ENCODE measurements around the gene APOC3. TPM values are rescaled to one million over a fixed set of nuclear protein-coding genes. Genes with fewer than 3 reads are reported as not detected.

The APOC3 gene
- total and polyA plus RNA-seq, 3 experiments from 2014 or later, result not detected

GRCh38 chr11:116827461-116827860 is 2.2 kb upstream of the APOC3 start:
- H3K9me3 ChIP-seq (ENCODE audit: low read length), result no peaks in the 10 kb centered on the region
- no peaks in the 10 kb centered on the region for H3K36me3 Mint-ChIP-seq
- DNase-seq, result no peak
- CTCF ChIA-PET, result interaction anchor here (1.0 kb wide), 1 partner anchor 9 kb away, joined by 3 read pairs; no protein-coding TSS in a partner anchor
- H3K36me3 ChIP-seq (ENCODE audit: insufficient read depth, low read length), result no peaks in the 10 kb centered on the region
- H3K27me3 Mint-ChIP-seq, result peaks cover 0 to 1% of the 10 kb centered on the region in 2 donors
- H3K4me3 Mint-ChIP-seq, result no peak overlapping the region
- no peaks in the 10 kb centered on the region for H3K9me3 Mint-ChIP-seq
- no peaks in the 10 kb centered on the region for H3K4me1 Mint-ChIP-seq
- no peak overlapping the region for H3K27ac Mint-ChIP-seq
- POLR2A ChIA-PET, result no interaction called here
- H3K4me3 ChIP-seq (ENCODE audit: low read length), result no peak overlapping the region
- H3K4me1 ChIP-seq (ENCODE audit: insufficient read depth, low read length), result no peaks in the 10 kb centered on the region
- H3K27me3 ChIP-seq (ENCODE audit: insufficient read depth, low read length, poor library complexity, severe bottlenecking), result no peaks in the 10 kb centered on the region
- H3K27ac ChIP-seq (ENCODE audit: low read depth, low read length), result no peak overlapping the region

DNA sequence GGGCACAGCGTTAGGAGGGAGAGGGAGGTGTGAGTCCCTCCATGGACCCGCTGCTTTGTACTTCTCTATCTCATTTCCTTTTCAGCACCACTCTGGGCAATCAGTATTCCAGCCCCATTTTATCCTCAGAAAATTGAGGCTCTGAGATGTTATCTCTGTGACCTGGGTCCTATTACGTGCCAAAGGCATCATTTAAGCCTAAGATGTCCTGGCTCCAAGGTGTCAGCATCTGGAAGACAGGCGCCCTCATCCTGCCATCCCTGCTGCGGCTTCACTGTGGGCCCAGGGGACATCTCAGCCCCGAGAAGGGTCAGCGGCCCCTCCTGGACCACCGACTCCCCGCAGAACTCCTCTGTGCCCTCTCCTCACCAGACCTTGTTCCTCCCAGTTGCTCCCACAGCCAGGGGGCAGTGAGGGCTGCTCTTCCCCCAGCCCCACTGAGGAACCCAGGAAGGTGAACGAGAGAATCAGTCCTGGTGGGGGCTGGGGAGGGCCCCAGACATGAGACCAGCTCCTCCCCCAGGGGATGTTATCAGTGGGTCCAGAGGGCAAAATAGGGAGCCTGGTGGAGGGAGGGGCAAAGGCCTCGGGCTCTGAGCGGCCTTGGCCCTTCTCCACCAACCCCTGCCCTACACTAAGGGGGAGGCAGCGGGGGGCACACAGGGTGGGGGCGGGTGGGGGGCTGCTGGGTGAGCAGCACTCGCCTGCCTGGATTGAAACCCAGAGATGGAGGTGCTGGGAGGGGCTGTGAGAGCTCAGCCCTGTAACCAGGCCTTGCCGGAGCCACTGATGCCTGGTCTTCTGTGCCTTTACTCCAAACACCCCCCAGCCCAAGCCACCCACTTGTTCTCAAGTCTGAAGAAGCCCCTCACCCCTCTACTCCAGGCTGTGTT is 829 bp upstream of the APOC3 start:
- ChIA-PET POLR2A (no interaction called here), CTCF (interaction anchor here (0.6 to 8.4 kb wide), 3 partner anchors 24 to 40 kb away, joined by 3 to 101 read pairs (median 3); partner anchors contain the start of genes APOA5 and ZPR1)
- H3K9me3 Mint-ChIP-seq, result no peaks in the 10 kb centered on the region
- H3K27me3 ChIP-seq (ENCODE audit: insufficient read depth, low read length, poor library complexity, severe bottlenecking), result no peaks in the 10 kb centered on the region
- DNase-seq, result no peak
- no peak overlapping the region for H3K27ac Mint-ChIP-seq
- no peaks in the 10 kb centered on the region for H3K4me1 ChIP-seq (ENCODE audit: insufficient read depth, low read length)
- H3K27me3 Mint-ChIP-seq, result peaks cover 0 to 1% of the 10 kb centered on the region in 2 donors
- H3K4me3 Mint-ChIP-seq, result no peak overlapping the region
- no peaks in the 10 kb centered on the region for H3K9me3 ChIP-seq (ENCODE audit: low read length)
- H3K4me1 Mint-ChIP-seq, result no peaks in the 10 kb centered on the region
- no peak overlapping the region for H3K4me3 ChIP-seq (ENCODE audit: low read length)
- no peaks in the 10 kb centered on the region for H3K36me3 ChIP-seq (ENCODE audit: insufficient read depth, low read length)
- H3K27ac ChIP-seq (ENCODE audit: low read depth, low read length), result no peak overlapping the region
- no peaks in the 10 kb centered on the region for H3K36me3 Mint-ChIP-seq

DNA sequence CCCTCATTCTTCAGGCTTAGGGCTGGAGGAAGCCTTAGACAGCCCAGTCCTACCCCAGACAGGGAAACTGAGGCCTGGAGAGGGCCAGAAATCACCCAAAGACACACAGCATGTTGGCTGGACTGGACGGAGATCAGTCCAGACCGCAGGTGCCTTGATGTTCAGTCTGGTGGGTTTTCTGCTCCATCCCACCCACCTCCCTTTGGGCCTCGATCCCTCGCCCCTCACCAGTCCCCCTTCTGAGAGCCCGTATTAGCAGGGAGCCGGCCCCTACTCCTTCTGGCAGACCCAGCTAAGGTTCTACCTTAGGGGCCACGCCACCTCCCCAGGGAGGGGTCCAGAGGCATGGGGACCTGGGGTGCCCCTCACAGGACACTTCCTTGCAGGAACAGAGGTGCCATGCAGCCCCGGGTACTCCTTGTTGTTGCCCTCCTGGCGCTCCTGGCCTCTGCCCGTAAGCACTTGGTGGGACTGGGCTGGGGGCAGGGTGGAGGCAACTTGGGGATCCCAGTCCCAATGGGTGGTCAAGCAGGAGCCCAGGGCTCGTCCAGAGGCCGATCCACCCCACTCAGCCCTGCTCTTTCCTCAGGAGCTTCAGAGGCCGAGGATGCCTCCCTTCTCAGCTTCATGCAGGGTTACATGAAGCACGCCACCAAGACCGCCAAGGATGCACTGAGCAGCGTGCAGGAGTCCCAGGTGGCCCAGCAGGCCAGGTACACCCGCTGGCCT is 641 bp downstream of the APOC3 start:
- no peaks in the 10 kb centered on the region for H3K36me3 ChIP-seq (ENCODE audit: insufficient read depth, low read length)
- H3K4me3 ChIP-seq (ENCODE audit: low read length), result no peak overlapping the region
- H3K27me3 ChIP-seq (ENCODE audit: insufficient read depth, low read length, poor library complexity, severe bottlenecking), result no peaks in the 10 kb centered on the region
- peaks cover 3% of the 10 kb centered on the region for H3K4me1 ChIP-seq (ENCODE audit: insufficient read depth, low read length)
- H3K9me3 Mint-ChIP-seq, result no peaks in the 10 kb centered on the region
- no peak overlapping the region for H3K27ac ChIP-seq (ENCODE audit: low read depth, low read length)
- POLR2A ChIA-PET, result no interaction called here
- H3K4me1 Mint-ChIP-seq, result peaks cover 3 to 7% (median 5%) of the 10 kb centered on the region in 3 donors
- H3K36me3 Mint-ChIP-seq, result no peaks in the 10 kb centered on the region
- H3K9me3 ChIP-seq (ENCODE audit: low read length), result no peaks in the 10 kb centered on the region
- H3K27ac Mint-ChIP-seq, result no peak overlapping the region
- no peak for DNase-seq
- peaks cover 0 to 1% of the 10 kb centered on the region in 2 donors for H3K27me3 Mint-ChIP-seq
- CTCF ChIA-PET, result interaction anchor here (1.4 to 8.4 kb wide), 2 partner anchors 22 to 41 kb away, joined by 3 to 101 read pairs; partner anchors contain the start of genes APOA5 and ZPR1
- no peak overlapping the region for H3K4me3 Mint-ChIP-seq

DNA sequence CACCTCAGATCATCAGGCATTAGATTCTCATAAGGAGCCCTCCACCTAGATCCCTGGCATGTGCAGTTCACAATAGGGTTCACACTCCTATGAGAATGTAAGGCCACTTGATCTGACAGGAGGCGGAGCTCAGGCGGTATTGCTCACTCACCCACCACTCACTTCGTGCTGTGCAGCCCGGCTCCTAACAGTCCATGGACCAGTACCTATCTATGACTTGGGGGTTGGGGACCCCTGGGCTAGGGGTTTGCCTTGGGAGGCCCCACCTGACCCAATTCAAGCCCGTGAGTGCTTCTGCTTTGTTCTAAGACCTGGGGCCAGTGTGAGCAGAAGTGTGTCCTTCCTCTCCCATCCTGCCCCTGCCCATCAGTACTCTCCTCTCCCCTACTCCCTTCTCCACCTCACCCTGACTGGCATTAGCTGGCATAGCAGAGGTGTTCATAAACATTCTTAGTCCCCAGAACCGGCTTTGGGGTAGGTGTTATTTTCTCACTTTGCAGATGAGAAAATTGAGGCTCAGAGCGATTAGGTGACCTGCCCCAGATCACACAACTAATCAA is 2.2 kb downstream of the APOC3 start:
- Histone ChIP-seq H3K36me3 (ENCODE audit: insufficient read depth, low read length) (no peaks in the 10 kb centered on the region), H3K9me3 (ENCODE audit: low read length) (no peaks in the 10 kb centered on the region), H3K27me3 (ENCODE audit: insufficient read depth, low read length, poor library complexity, severe bottlenecking) (no peaks in the 10 kb centered on the region), H3K4me3 (ENCODE audit: low read length) (no peak overlapping the region), H3K27ac (ENCODE audit: low read depth, low read length) (no peak overlapping the region), H3K4me1 (ENCODE audit: insufficient read depth, low read length) (peaks cover 7% of the 10 kb centered on the region)
- Mint-ChIP-seq H3K4me1 (peaks cover 5 to 16% (median 9%) of the 10 kb centered on the region in 3 donors), H3K36me3 (no peaks in the 10 kb centered on the region), H3K4me3 (no peak overlapping the region), H3K27me3 (peaks cover 0 to 1% of the 10 kb centered on the region in 2 donors), H3K27ac (peak overlapping the region in 1 of 8 donors; percentile 63), H3K9me3 (no peaks in the 10 kb centered on the region)
- DNase-seq, result no peak
- ChIA-PET CTCF (interaction anchor here (8.4 kb wide), 1 partner anchor 43 kb away, joined by 101 read pairs; the partner anchor contains the start of genes APOA5 and ZPR1), POLR2A (no interaction called here)

GRCh38 chr11:116832350-116833290 is 2.9 kb downstream of the APOC3 start:
- H3K4me1 ChIP-seq (ENCODE audit: insufficient read depth, low read length), result peaks cover 7% of the 10 kb centered on the region
- ChIA-PET POLR2A (no interaction called here), CTCF (interaction anchor here (8.4 kb wide), 1 partner anchor 43 kb away, joined by 101 read pairs; the partner anchor contains the start of genes APOA5 and ZPR1)
- H3K4me3 ChIP-seq (ENCODE audit: low read length), result no peak overlapping the region
- H3K36me3 Mint-ChIP-seq, result no peaks in the 10 kb centered on the region
- no peak for DNase-seq
- H3K27ac ChIP-seq (ENCODE audit: low read depth, low read length), result no peak overlapping the region
- no peaks in the 10 kb centered on the region for H3K27me3 ChIP-seq (ENCODE audit: insufficient read depth, low read length, poor library complexity, severe bottlenecking)
- no peaks in the 10 kb centered on the region for H3K9me3 ChIP-seq (ENCODE audit: low read length)
- H3K27me3 Mint-ChIP-seq, result peaks cover 0 to 1% of the 10 kb centered on the region in 2 donors
- H3K9me3 Mint-ChIP-seq, result no peaks in the 10 kb centered on the region
- H3K4me3 Mint-ChIP-seq, result no peak overlapping the region
- H3K4me1 Mint-ChIP-seq, result peaks cover 5 to 16% (median 9%) of the 10 kb centered on the region in 3 donors
- H3K36me3 ChIP-seq (ENCODE audit: insufficient read depth, low read length), result no peaks in the 10 kb centered on the region
- peak overlapping the region in 1 of 8 donors; percentile 84 for H3K27ac Mint-ChIP-seq

GRCh38 chr11:116833491-116833815 is 3.7 kb downstream of the APOC3 start:
- Histone ChIP-seq H3K36me3 (ENCODE audit: insufficient read depth, low read length) (no peaks in the 10 kb centered on the region), H3K4me1 (ENCODE audit: insufficient read depth, low read length) (peaks cover 7% of the 10 kb centered on the region), H3K4me3 (ENCODE audit: low read length) (no peak overlapping the region), H3K27ac (ENCODE audit: low read depth, low read length) (no peak overlapping the region), H3K27me3 (ENCODE audit: insufficient read depth, low read length, poor library complexity, severe bottlenecking) (no peaks in the 10 kb centered on the region), H3K9me3 (ENCODE audit: low read length) (no peaks in the 10 kb centered on the region)
- no peak overlapping the region for H3K4me3 Mint-ChIP-seq
- ChIA-PET POLR2A (no interaction called here), CTCF (interaction anchor here (8.4 kb wide), 1 partner anchor 44 kb away, joined by 101 read pairs; the partner anchor contains the start of genes APOA5 and ZPR1)
- H3K36me3 Mint-ChIP-seq, result no peaks in the 10 kb centered on the region
- H3K4me1 Mint-ChIP-seq, result peaks cover 5 to 16% (median 9%) of the 10 kb centered on the region in 3 donors
- no peak for DNase-seq
- no peaks in the 10 kb centered on the region for H3K9me3 Mint-ChIP-seq
- peaks cover 0 to 1% of the 10 kb centered on the region in 2 donors for H3K27me3 Mint-ChIP-seq
- H3K27ac Mint-ChIP-seq, result no peak overlapping the region

DNA sequence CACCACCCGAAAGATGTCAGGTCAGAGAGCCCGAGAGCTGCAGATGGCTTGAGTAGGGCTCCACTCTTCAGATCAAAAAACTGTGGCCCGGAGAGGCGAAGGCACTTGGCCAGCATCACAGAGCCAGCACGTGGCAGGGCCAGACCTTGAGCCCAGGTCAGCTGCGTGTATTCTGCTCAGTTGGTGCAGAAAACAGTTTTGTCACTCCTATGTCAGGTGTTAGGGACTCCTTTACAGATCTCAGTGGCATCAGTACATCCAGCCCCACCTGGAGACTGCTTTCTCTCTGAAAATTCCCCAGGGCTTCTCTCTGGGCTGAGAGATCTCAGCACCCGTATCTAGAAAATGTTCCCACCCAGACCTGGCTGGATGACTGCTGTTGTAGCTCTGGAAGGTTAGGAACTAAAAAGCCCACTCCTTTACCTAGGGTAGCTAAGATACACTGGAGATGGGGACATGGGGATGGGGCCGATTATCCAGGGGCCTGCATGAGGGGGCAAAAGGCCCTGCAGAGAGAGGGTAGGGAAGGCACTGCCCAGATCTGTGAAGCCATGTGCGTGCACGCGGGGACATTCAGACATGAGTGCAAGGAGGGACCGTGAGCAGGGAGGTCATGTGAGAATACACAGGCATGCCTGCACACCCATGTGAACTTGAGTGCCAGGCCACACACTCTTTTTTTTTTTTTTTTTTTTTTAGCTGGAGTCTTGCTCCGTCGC is 4.3 kb downstream of the APOC3 start:
- ChIA-PET POLR2A (interaction anchor here (0.6 kb wide), 1 partner anchor 310 kb away, joined by 7 read pairs; no protein-coding TSS in a partner anchor), CTCF (interaction anchor here (0.8 to 8.4 kb wide), 4 partner anchors 17 to 393 kb away, joined by 3 to 101 read pairs (median 5); partner anchors contain the start of genes APOA5 and ZPR1)

More for the DNA sequence above, 4.3 kb downstream of the APOC3 start:
- H3K4me3 ChIP-seq (ENCODE audit: low read length), result no peak overlapping the region
- peaks cover 5 to 16% (median 9%) of the 10 kb centered on the region in 3 donors for H3K4me1 Mint-ChIP-seq
- peaks cover 0 to 1% of the 10 kb centered on the region in 2 donors for H3K27me3 Mint-ChIP-seq
- peaks cover 7% of the 10 kb centered on the region for H3K4me1 ChIP-seq (ENCODE audit: insufficient read depth, low read length)
- no peak overlapping the region for H3K27ac ChIP-seq (ENCODE audit: low read depth, low read length)
- H3K4me3 Mint-ChIP-seq, result peak overlapping the region in 5 of 7 donors; percentile 49 to 78 (median 59)
- no peak for DNase-seq
- no peaks in the 10 kb centered on the region for H3K9me3 Mint-ChIP-seq
- H3K36me3 Mint-ChIP-seq, result no peaks in the 10 kb centered on the region
- H3K36me3 ChIP-seq (ENCODE audit: insufficient read depth, low read length), result no peaks in the 10 kb centered on the region
- H3K27me3 ChIP-seq (ENCODE audit: insufficient read depth, low read length, poor library complexity, severe bottlenecking), result no peaks in the 10 kb centered on the region
- peak overlapping the region in 3 of 8 donors; percentile 20 to 71 (median 43) for H3K27ac Mint-ChIP-seq
- no peaks in the 10 kb centered on the region for H3K9me3 ChIP-seq (ENCODE audit: low read length)

Data from CD8-positive, alpha-beta memory T cell (primary cell).